Measurements from ENCODE around the gene OPRM1.
"Not testable (repeated sequence)": the region's sequence is repeated elsewhere in the genome, so short reads cannot be mapped to it uniquely, and the experiment has no call there.

The OPRM1 gene

DNA sequence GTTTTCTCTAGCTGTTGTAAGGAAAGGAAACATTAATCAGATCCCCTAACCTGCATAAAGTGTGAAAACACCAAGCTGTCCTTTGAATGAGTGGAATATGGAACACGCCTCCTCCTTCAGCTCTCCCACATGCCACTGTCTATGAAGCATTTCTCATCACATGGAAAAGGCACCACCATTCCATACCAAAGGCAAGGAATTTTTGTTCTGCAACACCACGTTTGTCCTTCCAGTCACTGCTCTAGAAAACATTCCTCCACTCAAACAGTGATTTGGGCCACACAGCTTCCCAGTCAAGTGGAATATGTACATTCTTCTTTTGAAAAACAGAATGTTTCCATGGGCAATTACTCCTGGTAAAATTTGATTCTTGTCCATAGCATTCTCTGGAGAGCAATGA lies 120.1 kb downstream of the OPRM1 start:
- no peaks in the 10 kb centered on the region for H3K9me3 ChIP-seq (ENCODE audit: control insufficient read depth, low read length)
- no peak overlapping the region for H3K9ac ChIP-seq (ENCODE audit: low read length)
- no peaks in the 10 kb centered on the region for H3K36me3 ChIP-seq (ENCODE audit: control insufficient read depth, insufficient read depth, low read length)
- peaks cover 20% of the 10 kb centered on the region for H3K4me1 ChIP-seq (ENCODE audit: control insufficient read depth, insufficient read depth, low read length)
- H3K4me3 ChIP-seq (ENCODE audit: low read length) = no peak overlapping the region
- H3K27me3 ChIP-seq (ENCODE audit: control insufficient read depth, insufficient read depth, low read length) = no peaks in the 10 kb centered on the region

DNA sequence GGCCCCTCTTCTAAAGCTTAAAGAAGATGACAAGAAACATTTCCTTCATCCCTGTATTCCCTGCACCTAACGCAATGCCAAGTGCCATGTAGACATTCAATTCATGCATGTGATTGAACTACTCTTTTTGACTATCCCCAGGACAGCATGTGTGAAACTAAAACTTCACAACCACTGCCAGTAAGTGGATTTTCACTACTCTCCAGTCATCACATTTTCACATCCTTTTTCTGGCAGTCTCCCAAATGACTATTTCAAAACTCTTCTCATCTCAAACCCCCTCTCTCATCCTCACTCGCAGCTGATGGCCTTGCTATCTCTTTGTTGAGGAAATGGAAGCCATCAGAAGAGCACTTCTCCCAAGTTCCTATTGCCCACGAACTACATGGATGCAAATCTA lies 122.6 kb downstream of the OPRM1 start:
- Histone ChIP-seq H3K27me3 (ENCODE audit: control insufficient read depth, insufficient read depth, low read length) (no peaks in the 10 kb centered on the region), H3K9me3 (ENCODE audit: control insufficient read depth, low read length) (no peaks in the 10 kb centered on the region), H3K4me3 (ENCODE audit: low read length) (no peak overlapping the region), H3K9ac (ENCODE audit: low read length) (no peak overlapping the region), H3K36me3 (ENCODE audit: control insufficient read depth, insufficient read depth, low read length) (no peaks in the 10 kb centered on the region), H3K4me1 (ENCODE audit: control insufficient read depth, insufficient read depth, low read length) (peaks cover 9% of the 10 kb centered on the region)

DNA sequence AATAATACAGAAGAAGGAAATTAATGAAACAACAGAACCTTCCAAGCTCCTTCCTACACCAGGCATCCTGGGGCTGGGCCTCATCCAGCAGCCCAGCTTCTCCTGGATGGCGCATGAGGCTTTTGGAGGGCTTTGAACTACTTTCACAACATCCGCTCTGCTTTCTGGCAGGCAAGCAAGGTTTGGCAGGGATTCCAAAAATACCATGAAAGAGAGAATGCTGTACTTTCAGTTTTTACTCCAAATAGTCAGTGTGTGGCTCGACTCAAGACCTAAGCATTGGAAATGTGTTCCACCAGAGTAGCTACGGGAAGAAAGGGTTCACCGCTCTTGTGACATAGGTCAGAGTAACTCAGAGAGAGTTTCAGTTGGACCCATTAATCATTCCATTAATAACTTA lies 125.4 kb downstream of the OPRM1 start:
- no peaks in the 10 kb centered on the region for H3K27me3 ChIP-seq (ENCODE audit: control insufficient read depth, insufficient read depth, low read length)
- H3K9me3 ChIP-seq (ENCODE audit: control insufficient read depth, low read length) = no peaks in the 10 kb centered on the region
- no peak overlapping the region for H3K9ac ChIP-seq (ENCODE audit: low read length)
- H3K36me3 ChIP-seq (ENCODE audit: control insufficient read depth, insufficient read depth, low read length) = no peaks in the 10 kb centered on the region
- H3K4me1 ChIP-seq (ENCODE audit: control insufficient read depth, insufficient read depth, low read length) = peaks cover 9% of the 10 kb centered on the region
- no peak overlapping the region for H3K4me3 ChIP-seq (ENCODE audit: low read length)

DNA sequence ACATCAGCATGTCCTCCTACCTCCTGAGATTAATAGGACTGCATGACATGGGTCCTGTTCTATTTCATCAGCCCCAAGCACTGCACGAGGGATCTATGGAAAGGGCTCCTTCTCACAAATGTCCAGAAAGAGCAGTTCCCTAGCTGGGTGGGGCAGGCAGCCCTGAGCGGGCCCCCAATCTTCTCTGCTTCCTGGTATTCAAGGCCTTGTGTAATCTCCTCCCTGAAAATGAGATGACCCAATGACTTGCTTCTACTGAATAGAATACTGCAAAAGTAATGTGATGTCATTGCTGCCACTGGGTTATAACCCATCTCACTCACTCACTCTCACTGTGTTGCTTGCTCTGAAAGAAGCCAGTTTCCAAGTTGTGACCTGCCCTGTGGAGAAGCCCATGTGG lies 126.4 kb downstream of the OPRM1 start:
- H3K9me3 ChIP-seq (ENCODE audit: control insufficient read depth, low read length) = no peaks in the 10 kb centered on the region
- H3K4me3 ChIP-seq (ENCODE audit: low read length) = no peak overlapping the region
- H3K4me1 ChIP-seq (ENCODE audit: control insufficient read depth, insufficient read depth, low read length) = peaks cover 9% of the 10 kb centered on the region
- H3K9ac ChIP-seq (ENCODE audit: low read length) = no peak overlapping the region
- H3K36me3 ChIP-seq (ENCODE audit: control insufficient read depth, insufficient read depth, low read length) = no peaks in the 10 kb centered on the region
- no peaks in the 10 kb centered on the region for H3K27me3 ChIP-seq (ENCODE audit: control insufficient read depth, insufficient read depth, low read length)

DNA sequence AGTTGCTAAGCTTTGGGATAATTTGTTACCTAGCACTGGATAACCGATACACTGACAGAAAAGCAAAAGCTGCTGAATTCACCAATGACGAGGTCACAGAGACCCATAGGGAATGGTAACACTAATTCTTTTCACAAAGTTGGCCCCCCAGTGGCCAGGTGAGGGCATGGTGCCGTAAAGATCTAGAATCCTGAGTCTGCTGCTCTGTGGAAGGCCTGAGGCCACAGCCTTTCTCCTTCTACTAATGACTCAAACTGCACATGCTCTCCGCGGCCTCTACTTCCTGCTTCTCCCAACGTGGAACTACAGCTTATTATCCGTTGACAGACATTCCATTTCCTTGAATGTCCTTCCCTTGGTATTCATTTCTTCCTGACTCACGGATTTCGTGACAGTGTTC lies 127.1 kb downstream of the OPRM1 start:
- Histone ChIP-seq H3K4me3 (ENCODE audit: low read length) (no peak overlapping the region), H3K9ac (ENCODE audit: low read length) (no peak overlapping the region), H3K27me3 (ENCODE audit: control insufficient read depth, insufficient read depth, low read length) (no peaks in the 10 kb centered on the region), H3K9me3 (ENCODE audit: control insufficient read depth, low read length) (no peaks in the 10 kb centered on the region), H3K4me1 (ENCODE audit: control insufficient read depth, insufficient read depth, low read length) (peaks cover 9% of the 10 kb centered on the region), H3K36me3 (ENCODE audit: control insufficient read depth, insufficient read depth, low read length) (no peaks in the 10 kb centered on the region)

DNA sequence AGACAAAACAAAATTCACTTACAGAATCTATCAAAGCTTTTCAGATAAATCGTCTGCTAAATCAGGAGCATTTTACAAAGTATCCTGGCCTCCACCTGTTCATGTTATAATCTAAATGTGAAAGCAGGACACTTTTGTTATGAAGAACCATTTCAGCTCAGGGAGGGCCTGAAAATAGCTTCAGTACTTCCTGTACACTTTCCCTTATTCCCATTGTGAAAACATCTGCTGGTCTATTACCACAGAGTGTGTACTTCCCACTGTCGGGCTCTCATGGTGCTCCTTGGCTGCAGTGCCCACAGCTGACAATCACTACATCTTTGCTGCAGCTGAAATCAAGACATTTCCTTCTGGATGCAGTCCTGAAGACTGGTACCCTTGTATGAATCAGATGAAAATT lies 128.1 kb downstream of the OPRM1 start:
- Histone ChIP-seq H3K36me3 (ENCODE audit: control insufficient read depth, insufficient read depth, low read length) (no peaks in the 10 kb centered on the region), H3K4me3 (ENCODE audit: low read length) (no peak overlapping the region), H3K9me3 (ENCODE audit: control insufficient read depth, low read length) (no peaks in the 10 kb centered on the region), H3K9ac (ENCODE audit: low read length) (no peak overlapping the region), H3K27me3 (ENCODE audit: control insufficient read depth, insufficient read depth, low read length) (no peaks in the 10 kb centered on the region), H3K4me1 (ENCODE audit: control insufficient read depth, insufficient read depth, low read length) (peaks cover 9% of the 10 kb centered on the region)

DNA sequence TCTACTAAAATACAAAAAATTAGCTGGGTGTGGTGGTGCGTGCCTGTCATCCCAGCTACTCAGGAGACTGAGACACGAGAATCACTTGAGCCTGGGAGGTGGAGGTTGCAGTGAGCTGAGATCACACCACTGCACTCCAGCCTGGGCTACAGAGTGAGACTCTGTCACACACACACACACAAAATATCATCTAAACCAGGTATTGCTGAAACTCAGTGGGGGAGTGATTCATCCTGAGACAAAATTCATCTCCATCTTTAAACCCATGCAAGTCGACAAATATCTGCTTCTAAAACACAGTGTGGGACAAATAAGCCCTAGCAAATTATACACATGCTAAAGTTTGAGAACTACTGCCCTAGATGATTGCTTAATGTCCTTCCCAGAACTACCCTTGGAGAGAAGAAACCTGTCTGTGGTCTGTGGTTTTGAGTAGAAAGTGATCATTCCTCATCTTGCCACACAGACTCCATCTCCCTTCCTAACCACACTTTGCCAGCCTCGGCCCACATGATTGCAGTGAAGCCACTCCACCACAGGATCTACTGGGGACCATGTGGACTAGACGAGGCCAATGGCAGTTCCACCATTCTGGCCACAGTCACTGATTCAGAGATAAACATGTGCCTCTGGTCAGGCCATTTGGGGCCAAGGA lies 130.3 kb downstream of the OPRM1 start:
- Histone ChIP-seq H3K4me3 (ENCODE audit: low read length) (no peak overlapping the region), H3K4me1 (ENCODE audit: control insufficient read depth, insufficient read depth, low read length) (peaks cover 9% of the 10 kb centered on the region), H3K9ac (ENCODE audit: low read length) (no peak overlapping the region), H3K27me3 (ENCODE audit: control insufficient read depth, insufficient read depth, low read length) (no peaks in the 10 kb centered on the region), H3K9me3 (ENCODE audit: control insufficient read depth, low read length) (no peaks in the 10 kb centered on the region), H3K36me3 (ENCODE audit: control insufficient read depth, insufficient read depth, low read length) (no peaks in the 10 kb centered on the region)

DNA sequence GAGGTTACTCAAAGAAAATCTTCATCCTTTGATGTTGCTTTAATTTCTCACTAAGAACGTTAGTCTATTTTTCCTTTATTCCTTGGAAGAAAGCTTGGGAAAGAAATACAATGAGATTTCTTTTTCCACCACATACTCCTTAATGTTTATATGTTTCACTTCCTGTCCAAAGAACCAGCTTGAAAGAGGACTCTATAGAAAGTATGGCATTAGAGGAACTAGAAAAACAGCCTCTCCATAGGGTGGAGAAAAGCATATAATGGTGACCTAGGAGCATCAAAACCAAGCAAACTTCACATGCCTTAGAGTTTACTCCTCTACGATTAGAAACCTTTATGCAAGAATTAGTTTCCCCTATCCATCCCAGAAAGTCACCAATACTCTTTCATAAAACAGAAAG lies 131.1 kb downstream of the OPRM1 start:
- no peak overlapping the region for H3K4me3 ChIP-seq (ENCODE audit: low read length)
- no peaks in the 10 kb centered on the region for H3K9me3 ChIP-seq (ENCODE audit: control insufficient read depth, low read length)
- no peaks in the 10 kb centered on the region for H3K27me3 ChIP-seq (ENCODE audit: control insufficient read depth, insufficient read depth, low read length)
- H3K4me1 ChIP-seq (ENCODE audit: control insufficient read depth, insufficient read depth, low read length) = peaks cover 9% of the 10 kb centered on the region
- H3K9ac ChIP-seq (ENCODE audit: low read length) = no peak overlapping the region
- no peaks in the 10 kb centered on the region for H3K36me3 ChIP-seq (ENCODE audit: control insufficient read depth, insufficient read depth, low read length)

DNA sequence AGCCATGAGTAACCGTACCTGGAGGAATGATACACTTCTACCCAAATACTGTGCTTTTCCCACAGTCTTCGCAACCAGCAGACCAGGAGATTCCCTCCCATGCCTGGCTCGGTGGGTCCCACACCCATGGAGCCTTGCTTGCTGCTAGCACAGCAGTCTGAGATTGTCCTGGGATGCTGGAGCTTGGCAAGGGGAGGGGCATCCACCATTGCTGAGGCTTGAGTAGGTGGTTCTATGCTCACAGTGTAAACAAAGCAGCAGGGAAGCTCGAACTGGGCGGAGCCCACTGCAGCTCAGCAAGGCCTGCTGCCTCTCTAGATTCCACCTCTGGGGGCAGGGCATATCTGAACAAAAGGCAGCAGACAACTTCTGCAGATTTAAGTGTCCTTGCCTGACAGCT lies 133.4 kb downstream of the OPRM1 start:
- not testable (repeated sequence) for H3K36me3 ChIP-seq (ENCODE audit: control insufficient read depth, insufficient read depth, low read length); H3K4me1 ChIP-seq (ENCODE audit: control insufficient read depth, insufficient read depth, low read length); H3K4me3 ChIP-seq (ENCODE audit: low read length); H3K9me3 ChIP-seq (ENCODE audit: control insufficient read depth, low read length); H3K27me3 ChIP-seq (ENCODE audit: control insufficient read depth, insufficient read depth, low read length); H3K9ac ChIP-seq (ENCODE audit: low read length)

DNA sequence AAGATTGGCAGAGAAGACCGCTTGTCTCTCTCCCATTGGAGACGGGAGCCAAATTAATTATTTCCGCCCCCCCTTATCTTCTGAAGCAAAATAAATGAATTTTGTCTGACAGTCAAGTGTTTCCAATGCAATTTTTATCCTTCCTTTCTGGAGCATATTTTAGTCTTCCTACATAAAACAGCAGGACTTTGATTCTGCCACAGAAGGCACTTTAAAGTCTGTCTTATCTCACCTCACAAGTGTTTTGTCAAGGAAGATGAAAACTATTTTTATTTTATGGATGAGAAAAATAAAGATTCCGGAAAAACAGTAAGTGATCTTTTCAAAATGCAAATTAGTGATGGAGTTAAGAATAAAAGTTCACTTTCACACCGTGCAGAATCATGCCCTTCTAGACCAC lies 140.4 kb downstream of the OPRM1 start:
- Histone ChIP-seq H3K4me1 (ENCODE audit: control insufficient read depth, insufficient read depth, low read length) (no peaks in the 10 kb centered on the region), H3K4me3 (ENCODE audit: low read length) (no peak overlapping the region), H3K9me3 (ENCODE audit: control insufficient read depth, low read length) (no peaks in the 10 kb centered on the region), H3K9ac (ENCODE audit: low read length) (no peak overlapping the region), H3K36me3 (ENCODE audit: control insufficient read depth, insufficient read depth, low read length) (no peaks in the 10 kb centered on the region), H3K27me3 (ENCODE audit: control insufficient read depth, insufficient read depth, low read length) (no peaks in the 10 kb centered on the region)

DNA sequence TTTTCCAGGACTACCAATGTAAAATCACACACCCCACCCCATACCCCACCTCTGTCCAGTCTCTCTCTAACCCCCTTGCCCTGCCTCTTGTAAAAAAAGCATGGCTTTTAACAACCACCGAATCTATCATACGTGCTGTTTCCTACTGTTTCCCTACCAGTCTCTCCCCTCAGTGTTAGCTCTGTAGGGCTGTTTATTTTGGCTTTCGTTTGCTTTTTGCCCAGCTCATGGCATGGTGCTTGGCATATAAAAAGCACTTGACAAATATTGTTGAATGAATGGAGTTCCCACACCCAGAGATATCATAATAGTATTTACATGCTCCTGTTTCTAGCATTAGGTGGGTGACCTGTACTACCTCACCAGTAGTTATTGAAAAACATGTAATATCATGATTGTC lies 148.2 kb downstream of the OPRM1 start:
- no peak overlapping the region for H3K4me3 ChIP-seq (ENCODE audit: low read length)
- no peaks in the 10 kb centered on the region for H3K36me3 ChIP-seq (ENCODE audit: control insufficient read depth, insufficient read depth, low read length)

DNA sequence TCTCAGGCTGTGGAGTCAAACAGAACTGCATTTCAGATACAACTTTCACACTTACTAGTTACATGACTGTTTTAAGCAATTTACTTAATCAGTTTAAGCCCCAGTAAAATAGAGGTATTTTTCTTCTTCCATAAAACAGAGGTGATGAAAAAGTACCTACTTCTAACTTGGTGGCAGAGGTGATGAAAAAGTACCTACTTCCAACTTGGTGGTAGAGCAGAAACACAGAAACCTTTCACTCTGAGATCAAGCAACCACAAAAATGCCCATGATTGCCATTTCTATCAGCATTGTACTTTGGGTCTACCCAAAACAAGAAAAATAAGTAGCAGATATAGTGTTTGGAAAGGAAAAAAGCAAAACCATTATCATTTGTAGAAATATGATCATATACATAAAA lies 148.7 kb downstream of the OPRM1 start:
- Histone ChIP-seq H3K4me1 (ENCODE audit: control insufficient read depth, insufficient read depth, low read length) (peaks cover 10% of the 10 kb centered on the region), H3K9me3 (ENCODE audit: control insufficient read depth, low read length) (no peaks in the 10 kb centered on the region), H3K9ac (ENCODE audit: low read length) (no peak overlapping the region), H3K4me3 (ENCODE audit: low read length) (no peak overlapping the region), H3K27me3 (ENCODE audit: control insufficient read depth, insufficient read depth, low read length) (no peaks in the 10 kb centered on the region), H3K36me3 (ENCODE audit: control insufficient read depth, insufficient read depth, low read length) (no peaks in the 10 kb centered on the region)

More for the DNA sequence above, 148.2 kb downstream of the OPRM1 start:
- H3K9me3 ChIP-seq (ENCODE audit: control insufficient read depth, low read length) = no peaks in the 10 kb centered on the region
- H3K4me1 ChIP-seq (ENCODE audit: control insufficient read depth, insufficient read depth, low read length) = peaks cover 10% of the 10 kb centered on the region
- H3K27me3 ChIP-seq (ENCODE audit: control insufficient read depth, insufficient read depth, low read length) = no peaks in the 10 kb centered on the region
- H3K9ac ChIP-seq (ENCODE audit: low read length) = no peak overlapping the region

DNA sequence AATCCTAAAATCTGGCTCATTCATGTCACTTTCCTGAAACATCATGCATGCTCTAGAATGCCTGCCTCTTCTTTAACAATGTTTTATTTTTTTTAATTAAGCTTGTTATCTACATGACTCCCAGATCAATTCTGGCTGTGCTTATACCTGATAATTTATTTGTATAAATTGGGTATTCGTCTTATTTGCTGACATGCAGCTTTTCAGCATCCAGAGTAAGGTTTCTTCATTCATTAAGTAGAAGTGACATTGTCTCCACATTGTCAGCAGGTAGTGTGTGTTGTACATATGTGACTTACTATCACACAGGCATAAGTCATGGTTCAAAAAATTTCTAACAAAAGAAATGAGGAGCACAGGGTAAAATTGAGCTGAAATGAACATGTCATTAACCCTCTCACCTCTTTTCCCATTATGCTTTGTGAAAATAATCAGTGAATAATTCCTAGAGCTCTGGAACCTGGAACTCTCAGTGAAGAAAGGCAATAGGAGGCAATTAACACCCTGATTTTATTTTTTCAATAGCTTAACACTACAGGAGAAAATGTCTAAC lies 157.4 kb downstream of the OPRM1 start:
- no peak overlapping the region for H3K9ac ChIP-seq (ENCODE audit: low read length)
- H3K27me3 ChIP-seq (ENCODE audit: control insufficient read depth, insufficient read depth, low read length) = no peaks in the 10 kb centered on the region
- no peaks in the 10 kb centered on the region for H3K4me1 ChIP-seq (ENCODE audit: control insufficient read depth, insufficient read depth, low read length)
- H3K9me3 ChIP-seq (ENCODE audit: control insufficient read depth, low read length) = no peaks in the 10 kb centered on the region
- no peaks in the 10 kb centered on the region for H3K36me3 ChIP-seq (ENCODE audit: control insufficient read depth, insufficient read depth, low read length)
- no peak overlapping the region for H3K4me3 ChIP-seq (ENCODE audit: low read length)
